ENCODE data around the gene CLDN12. TPM values are rescaled to one million over a fixed set of nuclear protein-coding genes. Genes with fewer than 3 reads are reported as not detected.

CLDN12 gene
- total and polyA plus RNA-seq, 2 of the 13 experiments (the other 11 are each of a cell fraction or from before 2014, with no cell fraction given) = 44.1 to 114 TPM

- TF ChIP-seq ZSCAN31 (CRISPR knock-in tag; IDR thresholded peaks at IDR 0.05; ENCODE audit: low read depth) (no peak; the same call in 1 of the 2 replicates), ARID4A (CRISPR knock-in tag; IDR thresholded peaks at IDR 0.05; ENCODE audit: borderline replicate concordance) (peak; percentile 68; the same call in 1 of the 2 replicates), ZBTB39 (CRISPR knock-in tag; IDR thresholded peaks at IDR 0.05) (no peak), GATAD1 (CRISPR knock-in tag; IDR thresholded peaks at IDR 0.05) (peak; percentile 90), NR2F2 (IDR thresholded peaks at IDR 0.05; ENCODE audit: borderline replicate concordance, low read depth) (peak; percentile 9; the same call in 1 of the 2 replicates), FOXK1 (CRISPR knock-in tag; IDR thresholded peaks at IDR 0.05; ENCODE audit: borderline replicate concordance, low read depth) (peak; percentile 88), ZNF878 (CRISPR knock-in tag; IDR thresholded peaks at IDR 0.05) (no peak), MED13 (CRISPR knock-in tag; IDR thresholded peaks at IDR 0.05) (no peak), ZNF263 (CRISPR knock-in tag; IDR thresholded peaks at IDR 0.05) (no peak), ESRRA (CRISPR knock-in tag; IDR thresholded peaks at IDR 0.05; ENCODE audit: low read depth) (no peak), TBX2 (CRISPR knock-in tag; IDR thresholded peaks at IDR 0.05; ENCODE audit: borderline replicate concordance) (peak; percentile 57; the same call in 1 of the 2 replicates), HNRNPLL (IDR thresholded peaks at IDR 0.05; ENCODE audit: low read depth, low read length, poor library complexity, severe bottlenecking) (peak; percentile 49), ERF (CRISPR knock-in tag; IDR thresholded peaks at IDR 0.05) (peak; percentile 85), ZNF510 (CRISPR knock-in tag; IDR thresholded peaks at IDR 0.05; ENCODE audit: low read depth) (no peak), ZNF546 (CRISPR knock-in tag; conservative IDR thresholded peaks at IDR 0.05) (no peak), TRIM22 (IDR thresholded peaks at IDR 0.05) (no peak), ZNF101 (CRISPR knock-in tag; IDR thresholded peaks at IDR 0.05; ENCODE audit: borderline replicate concordance, low read depth) (no peak), MEIS2 (CRISPR knock-in tag; IDR thresholded peaks at IDR 0.05) (peak; percentile 18; the same call in 1 of the 2 replicates), MYPOP (CRISPR knock-in tag; IDR thresholded peaks at IDR 0.05) (peak; percentile 50; the same call in 1 of the 2 replicates)
Measured at GRCh38 chr7:90403174-90404113, at the start of gene CLDN12 (continued).

All from HepG2 (cell line).